ENCODE results near the gene SHLD2.
"Not testable (repeated sequence)": the region's sequence is repeated elsewhere in the genome, so short reads cannot be mapped to it uniquely, and the experiment has no call there.

SHLD2 gene

DNA sequence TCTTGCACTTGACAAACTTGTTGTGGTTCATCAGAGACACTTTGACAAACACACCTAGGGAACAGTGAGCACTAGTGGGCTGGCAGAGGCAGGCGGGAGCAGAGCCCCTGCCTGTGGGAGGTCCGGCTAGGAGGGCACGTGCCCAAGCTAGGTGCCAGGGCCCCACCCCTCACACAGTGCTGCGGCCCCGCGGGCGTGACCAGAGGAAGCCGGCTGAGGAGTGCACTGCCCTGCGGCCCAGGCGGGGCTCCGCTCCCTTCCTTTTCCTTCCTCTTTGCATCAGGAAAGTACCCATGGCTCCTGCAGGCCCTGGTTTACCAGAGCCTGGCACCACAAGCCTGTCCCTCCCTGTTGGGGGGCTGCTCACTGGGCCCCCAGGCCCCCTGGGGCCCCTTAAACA is 121.1 kb downstream of the SHLD2 start:
- DNase-seq = not testable (repeated sequence)

DNA sequence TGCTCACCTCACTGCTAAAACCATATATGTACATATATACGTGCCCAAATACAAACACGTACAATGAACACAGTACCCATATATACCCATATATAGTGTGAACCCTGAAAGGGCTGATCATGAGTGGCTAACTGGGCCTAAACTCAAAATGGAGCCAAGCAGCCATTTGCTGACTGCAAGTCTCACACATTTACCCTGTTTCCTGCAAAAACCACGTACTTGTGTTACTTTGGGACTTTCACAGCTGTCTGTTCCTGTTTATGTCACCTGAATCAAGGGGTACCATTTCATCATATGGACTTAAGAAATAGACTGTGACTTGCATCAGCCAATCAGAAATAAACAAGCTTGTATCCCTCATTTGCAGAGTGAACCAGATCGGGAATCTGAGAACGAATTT is 124.4 kb downstream of the SHLD2 start:
- DNase-seq = not testable (repeated sequence)

DNA sequence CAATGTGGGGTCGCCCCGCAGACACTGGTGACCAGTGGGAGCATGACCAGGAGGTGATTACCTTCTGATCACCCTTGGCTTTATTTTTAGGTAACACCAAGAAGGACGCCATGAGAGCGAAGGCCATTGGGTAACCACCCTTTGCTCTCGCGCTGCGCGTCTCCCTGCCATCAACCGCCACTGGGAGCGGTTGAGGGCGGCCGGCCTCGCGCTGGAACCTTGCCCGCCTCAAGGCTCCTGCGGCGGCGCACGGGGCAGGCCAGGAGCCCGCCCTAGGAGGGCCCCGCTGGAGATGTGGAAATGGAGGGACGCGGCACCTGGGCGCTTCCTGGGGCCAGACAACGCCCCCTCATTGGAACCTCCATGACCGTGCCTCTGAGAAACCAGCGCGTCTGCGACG is 127.8 kb downstream of the SHLD2 start:
- not testable (repeated sequence) for DNase-seq

DNA sequence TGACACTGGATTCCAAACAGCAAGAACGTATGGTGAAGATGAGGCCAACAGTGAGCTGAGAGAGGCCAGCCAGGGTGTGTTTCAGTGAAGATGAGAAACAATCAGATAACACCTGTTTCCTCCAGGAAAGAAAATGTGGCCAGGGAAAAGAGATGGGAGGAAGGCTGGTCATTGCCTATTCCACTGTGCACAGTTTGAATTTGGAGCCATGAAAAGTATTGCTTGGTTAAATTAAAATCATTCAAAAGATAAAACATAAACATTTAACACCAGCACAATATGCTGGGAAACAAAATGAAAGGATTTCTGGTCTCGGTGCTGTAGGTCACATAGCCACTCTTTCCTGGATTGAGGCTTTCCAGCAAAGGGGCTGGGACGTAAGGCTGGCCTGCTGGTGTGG is 130.1 kb downstream of the SHLD2 start, which contains the start of gene NUTM2A:
NUTM2A (plus strand) TSS at position 301 of the 400 bp plus-strand sequence. CDS start 383 bp downstream, outside the sequence.
- DNase-seq = not testable (repeated sequence)

DNA sequence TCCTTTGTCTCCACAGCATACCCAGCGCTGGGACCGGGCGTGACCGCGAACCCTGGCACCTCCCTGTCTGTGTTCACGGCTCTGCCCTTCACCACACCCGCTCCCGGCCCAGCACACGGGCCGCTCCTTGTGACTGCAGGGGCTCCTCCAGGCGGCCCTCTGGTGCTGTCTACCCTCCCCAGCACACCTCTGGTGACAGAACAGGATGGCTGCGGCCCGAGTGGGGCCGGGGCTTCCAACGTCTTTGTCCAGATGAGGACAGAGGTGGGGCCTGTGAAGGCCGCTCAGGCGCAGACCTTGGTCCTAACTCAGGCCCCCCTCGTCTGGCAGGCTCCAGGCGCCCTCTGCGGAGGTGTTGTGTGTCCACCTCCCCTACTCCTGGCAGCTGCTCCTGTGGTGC is 133.2 kb downstream of the SHLD2 start:
- DNase-seq = not testable (repeated sequence)

DNA sequence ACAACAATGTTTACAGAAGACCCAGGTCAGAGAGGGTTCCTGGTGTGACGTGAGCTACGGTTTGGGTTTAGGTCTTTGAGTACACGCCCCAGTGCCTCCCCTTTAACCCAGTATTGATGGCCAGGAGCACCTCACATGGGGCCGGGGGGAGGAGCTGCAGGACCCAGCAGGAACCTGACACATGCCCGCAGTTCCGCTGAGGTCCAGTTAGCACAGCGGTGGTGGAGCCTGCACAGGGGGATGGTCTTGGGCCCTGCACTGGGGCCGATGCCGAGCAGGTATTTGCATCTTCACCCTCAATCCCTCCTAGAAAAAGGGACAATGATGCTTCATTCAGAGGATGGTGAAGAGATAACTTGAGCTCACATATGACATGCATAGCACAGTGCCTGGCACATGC is 134.2 kb downstream of the SHLD2 start:
- DNase-seq = not testable (repeated sequence)

DNA sequence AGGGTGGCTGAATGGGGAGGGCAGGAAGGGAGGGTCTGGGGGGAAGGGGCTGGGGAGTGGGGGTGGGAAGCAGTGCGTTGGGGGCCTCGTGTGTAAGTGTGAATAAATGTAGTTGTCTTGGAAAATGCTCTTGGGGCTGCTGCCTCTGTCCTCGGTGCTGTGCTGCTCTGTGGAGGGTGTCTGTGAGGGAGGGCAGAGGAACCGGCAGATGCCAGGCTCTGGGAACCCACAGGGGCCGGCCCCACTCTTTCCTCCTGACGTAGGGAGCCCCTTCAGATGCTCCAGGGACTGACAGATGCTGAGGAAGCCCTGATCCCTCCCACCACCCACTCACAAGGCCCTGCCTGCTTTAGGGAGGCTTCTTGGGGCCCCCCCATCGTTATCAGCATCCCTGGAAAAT is 139.8 kb downstream of the SHLD2 start:
- DNase-seq = not testable (repeated sequence)

DNA sequence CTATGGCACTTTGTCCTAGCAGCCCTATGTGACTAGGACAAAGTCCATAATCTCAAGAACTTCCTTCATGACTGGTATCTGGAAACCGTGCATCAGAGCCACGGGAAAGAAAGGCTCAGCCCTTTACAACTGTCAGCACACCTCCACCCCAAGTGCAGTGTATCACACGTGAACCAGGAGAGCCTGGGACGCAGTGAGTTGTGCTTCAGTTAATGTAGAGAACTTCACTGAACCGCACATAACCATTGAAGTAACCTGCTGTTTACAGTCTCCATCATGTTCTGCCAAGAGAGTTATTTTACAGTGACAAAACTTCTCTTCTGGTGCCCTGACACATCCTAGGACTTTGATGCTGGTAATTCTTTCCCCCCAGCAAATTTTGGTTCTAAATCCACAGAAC is 142.2 kb downstream of the SHLD2 start:
- not testable (repeated sequence) for DNase-seq

DNA sequence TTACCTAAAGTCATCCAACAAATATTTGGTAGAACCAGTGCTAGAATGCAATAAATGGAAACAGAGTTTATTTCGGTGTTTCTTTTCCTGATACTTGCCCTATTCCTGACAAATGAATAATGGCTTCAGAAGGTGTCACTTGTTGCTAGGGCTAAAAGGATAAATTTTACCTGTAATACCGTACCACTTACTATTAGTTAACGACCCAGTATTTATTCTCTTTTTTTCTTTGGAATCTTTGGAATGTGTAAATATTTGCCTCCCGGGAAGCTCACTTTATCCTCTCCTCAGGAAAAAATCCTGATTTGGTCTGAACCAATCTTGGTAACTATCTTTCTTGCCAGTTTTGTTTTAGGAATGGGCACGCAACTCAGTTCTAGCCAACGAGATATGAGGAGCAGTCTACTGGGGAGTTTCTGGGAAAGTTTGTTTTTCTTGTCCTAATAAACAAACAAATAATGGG is 144.4 kb downstream of the SHLD2 start:
- not testable (repeated sequence) for DNase-seq
